WTC11 (cell line): ENCODE results near the gene MYO5B. TPM values are rescaled to one million over a fixed set of nuclear protein-coding genes. Genes with fewer than 3 reads are reported as not detected.

Experiments
- ATAC-seq: fragments of 200-7000 bp; cut with Tn5 transposase; 2 replicates; pipeline ENCODE4 v1.10.0; 2021; ENCODE audit warnings: mild to moderate bottlenecking, moderate library complexity
- CTCF ChIA-PET: fragments of 300-600 bp; sonication (Branson Sonifier 250); formaldehyde crosslinking; loops from one replicate; lab custom pipeline; 2021; ENCODE audit warnings: antibody characterized with exemption; lab: Charles Lee
- POLR2A ChIA-PET: fragments of 350-600 bp; sonication (Branson Sonifier 250); formaldehyde crosslinking; loops from one replicate; lab custom pipeline; 2021; ENCODE audit warnings: antibody characterized with exemption; lab: Charles Lee
- DNase-seq: peaks from one replicate; pipeline ENCODE4 v3.0.0; 2021; ENCODE audit warnings: low spot score
- H3K27ac Mint-ChIP-seq: 2 replicates; pipeline ENCODE4 v1.8.0; 2021; ENCODE audit warnings: mixed read lengths
- H3K27me3 Mint-ChIP-seq: 2 replicates; pipeline ENCODE4 v1.8.0; 2021; ENCODE audit warnings: low read depth, mild to moderate bottlenecking, moderate library complexity, mixed read lengths
- H3K36me3 Mint-ChIP-seq: 2 replicates; pipeline ENCODE4 v1.8.0; 2021; ENCODE audit warnings: mixed read lengths
- H3K4me1 Mint-ChIP-seq: 2 replicates; pipeline ENCODE4 v1.8.0; 2022; ENCODE audit warnings: mixed read lengths
- H3K4me3 Mint-ChIP-seq: 2 replicates; pipeline ENCODE4 v1.8.0; 2021; ENCODE audit warnings: mild to moderate bottlenecking, moderate library complexity, mixed read lengths
- H3K9me3 Mint-ChIP-seq: 2 replicates; pipeline ENCODE4 v1.8.0; 2021; ENCODE audit warnings: mixed read lengths
- AR ChIP-seq: fragments of 250-450 bp; sonication (Bioruptor Pico); IDR thresholded peaks from 2 replicates; pipeline ENCODE4 v1.9.0; 2021; ENCODE audit warnings: mild to moderate bottlenecking
- CREM ChIP-seq: sonication (generic); formaldehyde crosslinking; IDR thresholded peaks from 2 replicates; pipeline ENCODE4 v1.8.1; 2022; ENCODE audit warnings: mild to moderate bottlenecking, missing genetic modification reagents, moderate library complexity
- ETV6 ChIP-seq: sonication (generic); formaldehyde crosslinking; IDR thresholded peaks from 2 replicates; pipeline ENCODE4 v1.8.1; 2022; ENCODE audit warnings: mild to moderate bottlenecking, missing genetic modification reagents
- FOXJ3 ChIP-seq: sonication (generic); formaldehyde crosslinking; IDR thresholded peaks from 2 replicates; pipeline ENCODE4 v1.9.0; 2021; ENCODE audit warnings: missing genetic modification reagents, mild to moderate bottlenecking, borderline replicate concordance
- FOXP1 ChIP-seq: sonication (generic); formaldehyde crosslinking; IDR thresholded peaks from 2 replicates; pipeline ENCODE4 v1.8.0; 2022; ENCODE audit warnings: missing genetic modification reagents, mild to moderate bottlenecking, moderate library complexity, borderline replicate concordance
- MYBL2 ChIP-seq: sonication (generic); formaldehyde crosslinking; IDR thresholded peaks from 2 replicates; pipeline ENCODE4 v1.8.1; 2023; ENCODE audit warnings: mild to moderate bottlenecking, moderate library complexity, missing genetic modification reagents
- NFYB ChIP-seq: sonication (generic); formaldehyde crosslinking; conservative IDR thresholded peaks from 2 replicates; pipeline ENCODE4 v1.8.0; 2022; ENCODE audit warnings: low read depth, missing genetic modification reagents
- PRRX2 ChIP-seq: fragments of 250-450 bp; sonication (Bioruptor Pico); IDR thresholded peaks from 2 replicates; pipeline ENCODE4 v1.8.0; 2021; ENCODE audit warnings: mild to moderate bottlenecking
- SMAD4 ChIP-seq: sonication (generic); formaldehyde crosslinking; IDR thresholded peaks from 2 replicates; pipeline ENCODE4 v1.8.0; 2022; ENCODE audit warnings: mild to moderate bottlenecking, missing genetic modification reagents
- TEAD4 ChIP-seq: sonication (generic); formaldehyde crosslinking; IDR thresholded peaks from 2 replicates; pipeline ENCODE4 v1.8.0; 2022; ENCODE audit warnings: mild to moderate bottlenecking, missing genetic modification reagents
- USF1 ChIP-seq: sonication (generic); formaldehyde crosslinking; IDR thresholded peaks from 2 replicates; pipeline ENCODE4 v1.8.0; 2022; ENCODE audit warnings: mild to moderate bottlenecking, missing genetic modification reagents
- USF2 ChIP-seq: sonication (generic); formaldehyde crosslinking; IDR thresholded peaks from 2 replicates; pipeline ENCODE4 v1.8.1; 2023; ENCODE audit warnings: mild to moderate bottlenecking, missing genetic modification reagents, moderate library complexity
- ZNF138 ChIP-seq: sonication (generic); formaldehyde crosslinking; conservative IDR thresholded peaks from 2 replicates; pipeline ENCODE4 v1.8.1; 2022; ENCODE audit warnings: mild to moderate bottlenecking, moderate library complexity, missing genetic modification reagents
- ZNF396 ChIP-seq: fragments of 250-450 bp; sonication (Bioruptor Pico); IDR thresholded peaks from 2 replicates; pipeline ENCODE4 v1.8.0; 2021; ENCODE audit warnings: mild to moderate bottlenecking, moderate library complexity, borderline replicate concordance
- ZNF425 ChIP-seq: fragments of 250-450 bp; sonication (Bioruptor Pico); conservative IDR thresholded peaks from 2 replicates; pipeline ENCODE4 v1.9.0; 2021; ENCODE audit warnings: mild to moderate bottlenecking
- ZNF671 ChIP-seq: fragments of 250-450 bp; sonication (Bioruptor Pico); IDR thresholded peaks from 2 replicates; pipeline ENCODE4 v1.8.0; 2021; ENCODE audit warnings: mild to moderate bottlenecking
- total RNA-seq: library from RNA; stranded (reverse); gene quantifications from 3 replicates; pipeline ENCODE4 v1.2.3, GENCODE V29; 2021
- TF ChIP-seq, protein P1 (sequence below): sonication (generic); formaldehyde crosslinking; IDR thresholded peaks from 2 replicates; pipeline ENCODE4 v1.8.1; 2022; ENCODE audit warnings: missing genetic modification reagents, borderline replicate concordance
- TF ChIP-seq, protein P2 (sequence below): fragments of 250-450 bp; sonication (Bioruptor Pico); IDR thresholded peaks from 2 replicates; pipeline ENCODE4 v1.8.0; 2021; ENCODE audit warnings: mild to moderate bottlenecking
- TF ChIP-seq, protein P3 (sequence below): sonication (generic); formaldehyde crosslinking; IDR thresholded peaks from 2 replicates; pipeline ENCODE4 v1.8.0; 2022; ENCODE audit warnings: mild to moderate bottlenecking, missing genetic modification reagents

Gene MYO5B
- total RNA-seq, 1 experiment from 2014 or later, result 8.7 TPM

DNA sequence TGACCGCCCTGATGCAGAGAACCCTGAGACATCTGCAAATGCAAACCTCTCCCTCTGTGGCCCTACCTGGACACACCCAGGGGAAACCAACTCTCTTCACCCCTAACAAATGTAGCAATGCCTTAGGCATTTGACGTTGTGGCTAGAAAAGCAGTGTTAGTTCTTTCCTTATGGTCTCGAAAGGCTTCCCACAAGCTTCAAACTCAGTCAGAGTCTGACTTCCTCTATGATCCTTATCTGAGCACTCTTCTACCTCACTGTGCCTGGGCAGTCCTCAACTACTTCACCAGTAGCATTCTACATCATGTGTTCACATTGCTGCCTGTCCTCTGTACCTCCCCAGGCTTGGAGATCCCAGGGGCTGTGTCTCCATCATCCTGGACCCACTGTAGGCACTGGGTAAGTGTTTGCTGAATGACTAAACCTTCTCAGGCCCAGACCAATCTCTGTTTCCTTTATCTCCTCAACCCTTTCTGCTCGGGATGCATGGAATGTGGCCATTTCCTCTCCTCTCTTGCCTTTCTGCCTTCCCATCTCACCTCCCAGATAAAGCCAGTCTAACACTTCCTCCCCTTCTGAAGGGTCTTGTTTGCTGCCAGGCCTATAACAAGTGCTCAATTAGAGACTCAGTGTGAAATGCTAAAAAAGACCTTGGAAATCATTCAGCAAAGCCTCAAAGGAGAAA, 289.9 kb downstream of the MYO5B start (continued):
- no peak for TF ChIP-seq USF2
- no peak for TF ChIP-seq FOXJ3
- no peak for TF ChIP-seq NFYB (CRISPR knock-in tag)
- no peak for TF ChIP-seq ZNF671 (CRISPR knock-in tag)
- TF ChIP-seq, all 79 proteins: peak for 0

DNA sequence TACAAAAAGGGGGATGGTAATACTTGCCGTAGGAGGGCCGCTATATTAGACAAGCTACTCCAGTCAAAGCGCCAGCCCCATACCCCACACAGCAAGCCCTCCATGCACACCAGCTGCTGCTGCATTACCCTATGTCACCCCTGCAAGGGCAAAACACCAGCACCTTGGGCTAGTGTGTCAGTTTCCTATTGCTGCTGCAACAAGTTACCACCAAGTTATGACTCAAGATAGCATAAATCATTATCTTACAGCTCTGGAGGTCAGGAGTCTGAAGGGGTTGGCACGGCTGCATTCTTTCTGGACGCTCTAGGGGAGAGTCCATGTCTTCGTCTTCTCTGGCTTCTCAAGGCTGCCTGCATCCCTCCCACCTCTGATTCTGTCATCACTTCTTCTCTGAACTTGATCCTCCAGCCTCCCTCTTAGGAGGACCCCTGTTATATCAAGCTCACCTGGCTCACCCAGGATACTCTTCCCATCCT, 293.0 kb downstream of the MYO5B start:
- ChIA-PET POLR2A (no interaction called here), CTCF (no interaction called here)
- DNase-seq, result no peak
- Mint-ChIP-seq H3K9me3 (no peaks in the 10 kb centered on the region), H3K36me3 (peaks cover 6% of the 10 kb centered on the region), H3K27ac (no peak overlapping the region), H3K27me3 (no peaks in the 10 kb centered on the region)
- TF ChIP-seq FOXP1 (CRISPR knock-in tag) (no peak), ZNF396 (CRISPR knock-in tag) (no peak), MYBL2 (no peak), CREM (CRISPR knock-in tag) (no peak), TEAD4 (CRISPR knock-in tag) (no peak), USF1 (no peak), SMAD4 (CRISPR knock-in tag) (no peak), ETV6 (CRISPR knock-in tag) (no peak)
- TF ChIP-seq, protein P1, sequence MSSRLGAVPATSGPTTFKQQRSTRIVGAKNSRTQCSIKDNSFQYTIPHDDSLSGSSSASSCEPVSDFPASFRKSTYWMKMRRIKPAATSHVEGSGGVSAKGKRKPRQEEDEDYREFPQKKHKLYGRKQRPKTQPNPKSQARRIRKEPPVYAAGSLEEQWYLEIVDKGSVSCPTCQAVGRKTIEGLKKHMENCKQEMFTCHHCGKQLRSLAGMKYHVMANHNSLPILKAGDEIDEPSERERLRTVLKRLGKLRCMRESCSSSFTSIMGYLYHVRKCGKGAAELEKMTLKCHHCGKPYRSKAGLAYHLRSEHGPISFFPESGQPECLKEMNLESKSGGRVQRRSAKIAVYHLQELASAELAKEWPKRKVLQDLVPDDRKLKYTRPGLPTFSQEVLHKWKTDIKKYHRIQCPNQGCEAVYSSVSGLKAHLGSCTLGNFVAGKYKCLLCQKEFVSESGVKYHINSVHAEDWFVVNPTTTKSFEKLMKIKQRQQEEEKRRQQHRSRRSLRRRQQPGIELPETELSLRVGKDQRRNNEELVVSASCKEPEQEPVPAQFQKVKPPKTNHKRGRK (CRISPR knock-in tag), result no peak
- TF ChIP-seq, protein P2, sequence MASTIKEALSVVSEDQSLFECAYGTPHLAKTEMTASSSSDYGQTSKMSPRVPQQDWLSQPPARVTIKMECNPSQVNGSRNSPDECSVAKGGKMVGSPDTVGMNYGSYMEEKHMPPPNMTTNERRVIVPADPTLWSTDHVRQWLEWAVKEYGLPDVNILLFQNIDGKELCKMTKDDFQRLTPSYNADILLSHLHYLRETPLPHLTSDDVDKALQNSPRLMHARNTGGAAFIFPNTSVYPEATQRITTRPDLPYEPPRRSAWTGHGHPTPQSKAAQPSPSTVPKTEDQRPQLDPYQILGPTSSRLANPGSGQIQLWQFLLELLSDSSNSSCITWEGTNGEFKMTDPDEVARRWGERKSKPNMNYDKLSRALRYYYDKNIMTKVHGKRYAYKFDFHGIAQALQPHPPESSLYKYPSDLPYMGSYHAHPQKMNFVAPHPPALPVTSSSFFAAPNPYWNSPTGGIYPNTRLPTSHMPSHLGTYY (CRISPR knock-in tag), result no peak
- TF ChIP-seq, protein P3, sequence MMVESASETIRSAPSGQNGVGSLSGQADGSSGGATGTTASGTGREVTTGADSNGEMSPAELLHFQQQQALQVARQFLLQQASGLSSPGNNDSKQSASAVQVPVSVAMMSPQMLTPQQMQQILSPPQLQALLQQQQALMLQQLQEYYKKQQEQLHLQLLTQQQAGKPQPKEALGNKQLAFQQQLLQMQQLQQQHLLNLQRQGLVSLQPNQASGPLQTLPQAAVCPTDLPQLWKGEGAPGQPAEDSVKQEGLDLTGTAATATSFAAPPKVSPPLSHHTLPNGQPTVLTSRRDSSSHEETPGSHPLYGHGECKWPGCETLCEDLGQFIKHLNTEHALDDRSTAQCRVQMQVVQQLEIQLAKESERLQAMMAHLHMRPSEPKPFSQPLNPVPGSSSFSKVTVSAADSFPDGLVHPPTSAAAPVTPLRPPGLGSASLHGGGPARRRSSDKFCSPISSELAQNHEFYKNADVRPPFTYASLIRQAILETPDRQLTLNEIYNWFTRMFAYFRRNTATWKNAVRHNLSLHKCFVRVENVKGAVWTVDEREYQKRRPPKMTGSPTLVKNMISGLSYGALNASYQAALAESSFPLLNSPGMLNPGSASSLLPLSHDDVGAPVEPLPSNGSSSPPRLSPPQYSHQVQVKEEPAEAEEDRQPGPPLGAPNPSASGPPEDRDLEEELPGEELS, result no peak
- TF ChIP-seq, all 79 proteins: peak for 0
- ATAC-seq, result no peak
- no peak overlapping the region for H3K4me3 Mint-ChIP-seq
- peaks cover 8% of the 10 kb centered on the region; the same call in 1 of the 2 replicates for H3K4me1 Mint-ChIP-seq

DNA sequence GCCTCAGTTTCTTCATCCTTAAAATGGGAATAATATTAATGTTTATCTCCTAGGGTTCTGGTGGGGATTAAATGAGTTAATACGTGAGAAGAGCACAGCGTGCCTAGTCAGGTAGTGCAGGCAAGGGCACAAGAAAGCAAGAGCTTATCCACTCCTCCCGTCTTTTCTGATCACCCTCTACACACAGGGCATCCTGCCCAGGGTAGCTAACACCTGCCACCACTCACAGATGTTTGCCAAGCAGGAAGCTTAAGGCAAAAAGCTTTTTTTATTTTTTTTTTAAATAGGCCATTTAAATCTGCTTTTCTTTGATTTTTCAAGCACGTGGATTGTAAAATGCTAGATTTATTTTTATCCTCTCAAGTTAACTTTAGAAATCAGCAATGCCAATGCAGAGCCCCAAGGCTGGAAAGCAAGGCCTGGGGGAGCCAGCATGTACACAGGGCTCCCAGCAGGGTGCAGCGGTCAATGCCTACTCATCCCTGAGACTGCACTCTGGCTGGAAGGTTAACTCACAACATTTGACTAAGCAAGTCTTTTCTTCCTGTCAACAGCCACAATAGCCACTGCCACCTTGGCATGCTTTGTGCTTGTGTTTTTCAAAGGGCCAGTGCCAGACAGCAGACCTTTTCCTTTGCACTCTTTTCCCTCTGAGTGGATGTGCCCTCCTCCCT, 295.2 kb downstream of the MYO5B start:
- H3K4me3 Mint-ChIP-seq, result no peak overlapping the region
- no peak for TF ChIP-seq ZNF425 (CRISPR knock-in tag)
- no peak for TF ChIP-seq AR (CRISPR knock-in tag)
- no peak for TF ChIP-seq ZNF138
- no peak for TF ChIP-seq PRRX2 (CRISPR knock-in tag)
- POLR2A ChIA-PET, result no interaction called here
- ATAC-seq (no peak), DNase-seq (peak; percentile 16)
- H3K36me3 Mint-ChIP-seq, result peaks cover 6% of the 10 kb centered on the region
- 0 out of 2 replicates have a peak, but pooled peaks cover 2% of the 10 kb centered on the region for H3K4me1 Mint-ChIP-seq
- CTCF ChIA-PET, result interaction anchor here (0.7 to 1.6 kb wide), 6 partner anchors 12 to 458 kb away, joined by 3 to 4 read pairs (median 3); no protein-coding TSS in a partner anchor
- H3K9me3 Mint-ChIP-seq, result no peaks in the 10 kb centered on the region
- no peaks in the 10 kb centered on the region for H3K27me3 Mint-ChIP-seq
- no peak overlapping the region for H3K27ac Mint-ChIP-seq
